PFSK-1 (cell line): Measurements from ENCODE around the gene RAB34.

Experiments
- FOXP2 ChIP-seq: optimal IDR thresholded peaks from 2 replicates; pipeline ENCODE3; 2011; ENCODE audit warnings: borderline replicate concordance, control low read depth, inconsistent platforms; ENCODE audit not compliant: insufficient read depth; ENCODE audit errors: extremely low read length, extremely low read depth
- POLR2AphosphoS5 ChIP-seq: IDR thresholded peaks from 2 replicates; pipeline ENCODE4 v1.6.1; 2012; ENCODE audit warnings: low read depth, mild to moderate bottlenecking, control low read depth, low read length, moderate library complexity
- REST ChIP-seq, 2 experiments: IDR thresholded peaks; 2 replicates each; pipeline versions ENCODE4 v1.6.1 to v1.8.0; 2011 to 2012; ENCODE audit warnings: low read depth in 2 of 2, low read length in 2 of 2, control low read depth in 1 of 2, inconsistent platforms in 1 of 2, mild to moderate bottlenecking in 1 of 2, moderate library complexity in 1 of 2; ENCODE audit not compliant: insufficient read depth in 1 of 2
- SIN3A ChIP-seq: IDR thresholded peaks from 2 replicates; pipeline ENCODE4 v1.6.1; 2012; ENCODE audit warnings: mild to moderate bottlenecking, low read length, moderate library complexity, borderline replicate concordance; ENCODE audit not compliant: insufficient read depth
- TAF1 ChIP-seq: IDR thresholded peaks from 2 replicates; pipeline ENCODE4 v1.6.1; 2012; ENCODE audit warnings: low read length, control low read depth, borderline replicate concordance; ENCODE audit not compliant: insufficient read depth

Gene RAB34

DNA sequence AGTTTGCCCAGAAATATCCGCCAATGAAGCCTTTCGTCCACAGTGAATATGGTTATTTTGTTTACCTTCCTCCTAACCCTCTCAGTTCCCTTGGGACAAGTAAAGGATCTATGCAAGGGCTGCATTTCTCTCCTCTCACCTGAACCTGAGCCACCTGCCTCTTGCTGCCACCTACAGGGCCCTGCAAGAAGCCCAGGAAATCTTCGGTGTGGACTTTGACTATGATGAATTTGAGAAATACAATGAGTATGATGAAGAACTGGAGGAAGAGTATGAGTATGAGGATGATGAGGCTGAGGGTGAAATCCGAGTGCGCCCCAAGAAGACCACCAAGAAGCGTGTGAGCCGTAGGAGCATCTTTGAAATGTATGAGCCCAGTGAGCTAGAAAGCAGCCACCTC, 41.7 kb downstream of the RAB34 start:
- TF ChIP-seq REST (IDR thresholded peaks at IDR 0.05; ENCODE audit: insufficient read depth in 1 of 2, low read depth in 2 of 2, low read length in 2 of 2) (no peak), TAF1 (no peak), FOXP2 (no peak), POLR2AphosphoS5 (no peak), SIN3A (no peak)

DNA sequence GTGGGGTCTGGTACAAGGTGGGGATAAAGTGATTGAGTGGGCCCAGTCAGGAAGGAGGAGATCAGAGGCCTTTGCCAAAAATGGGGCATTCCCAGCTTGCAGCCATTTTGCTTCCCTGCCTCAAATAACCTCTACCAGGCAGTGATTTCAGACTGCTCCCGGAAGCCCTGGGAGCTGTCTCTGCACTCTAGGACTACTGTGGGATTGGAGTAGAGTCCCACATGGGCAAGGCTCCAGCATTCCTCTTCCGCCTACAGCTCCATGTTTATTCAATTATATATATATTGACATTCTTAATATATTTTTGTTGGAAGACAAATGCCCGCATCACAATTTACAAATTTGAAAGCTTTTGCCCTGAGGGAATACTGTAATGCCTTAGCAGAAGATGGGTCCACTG, 42.2 kb downstream of the RAB34 start:
- TF ChIP-seq SIN3A (no peak), REST (IDR thresholded peaks at IDR 0.05; ENCODE audit: insufficient read depth in 1 of 2, low read depth in 2 of 2, low read length in 2 of 2) (no peak), FOXP2 (no peak), TAF1 (no peak), POLR2AphosphoS5 (no peak)

DNA sequence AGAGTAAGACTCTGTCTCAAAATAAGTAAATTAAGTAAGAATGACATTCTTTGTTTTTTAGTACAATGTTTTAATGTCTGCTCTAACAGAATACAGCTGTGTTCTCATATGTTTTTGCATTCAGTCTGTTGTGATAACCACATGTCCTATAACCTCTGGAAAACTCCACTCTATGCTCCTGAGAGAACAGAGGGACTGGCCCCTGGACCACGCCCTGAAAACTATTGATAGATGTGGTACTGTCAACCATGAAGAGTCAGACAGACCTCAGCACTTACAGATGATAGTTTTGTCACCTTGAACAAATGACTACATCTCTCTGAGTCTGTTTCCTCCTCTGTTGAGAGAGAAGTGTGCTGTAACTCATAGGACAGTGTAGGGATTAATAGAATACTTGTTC, 47.8 kb downstream of the RAB34 start:
- TF ChIP-seq REST (IDR thresholded peaks at IDR 0.05; ENCODE audit: insufficient read depth in 1 of 2, low read depth in 2 of 2, low read length in 2 of 2) (no peak), TAF1 (no peak), FOXP2 (no peak), POLR2AphosphoS5 (no peak), SIN3A (no peak)

DNA sequence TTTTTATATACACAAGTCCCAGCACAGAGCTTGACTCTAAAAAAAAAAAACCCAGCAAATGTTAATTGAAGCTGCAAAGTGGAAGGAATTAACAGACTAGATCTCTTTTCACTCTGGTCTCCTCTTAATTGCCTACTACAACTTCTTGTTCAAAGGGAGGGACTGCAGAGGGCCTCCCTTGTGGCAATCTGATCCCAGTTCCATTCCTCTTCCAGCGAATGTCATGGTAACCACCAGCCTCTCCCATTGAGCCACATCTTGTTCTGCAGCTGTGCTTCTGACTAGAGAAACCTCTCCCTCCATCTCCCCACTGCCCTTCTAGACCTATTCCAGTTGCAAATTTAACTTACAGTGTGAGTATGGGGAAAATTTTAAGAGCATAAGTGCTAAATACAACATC, 49.8 kb downstream of the RAB34 start:
- TF ChIP-seq SIN3A (no peak), REST (IDR thresholded peaks at IDR 0.05; ENCODE audit: insufficient read depth in 1 of 2, low read depth in 2 of 2, low read length in 2 of 2) (no peak), TAF1 (no peak), FOXP2 (no peak), POLR2AphosphoS5 (no peak)

DNA sequence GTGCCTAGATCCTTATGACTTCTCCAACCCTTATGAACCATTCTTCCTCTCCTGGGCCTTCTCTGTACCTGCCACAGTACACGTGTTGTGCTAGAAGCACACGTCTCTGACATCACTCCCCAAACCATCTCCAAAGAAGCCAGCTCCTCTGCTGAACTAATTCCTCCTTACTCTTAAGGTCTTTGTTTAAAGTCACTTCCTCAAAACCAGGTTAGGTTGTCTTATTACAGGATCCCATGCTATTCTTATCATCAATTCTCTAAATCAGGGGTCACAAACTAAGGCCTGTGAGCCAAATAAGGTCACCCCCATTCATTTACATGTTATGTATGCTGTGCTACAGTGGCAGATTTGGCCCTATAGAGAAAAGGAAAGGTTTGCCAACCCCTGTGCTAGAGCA, 51.7 kb downstream of the RAB34 start:
- TF ChIP-seq SIN3A = no peak
- no peak for TF ChIP-seq REST (IDR thresholded peaks at IDR 0.05; ENCODE audit: insufficient read depth in 1 of 2, low read depth in 2 of 2, low read length in 2 of 2)
- TF ChIP-seq FOXP2 = no peak
- no peak for TF ChIP-seq POLR2AphosphoS5
- no peak for TF ChIP-seq TAF1
